ENCODE results near the gene PTPRG.

DNA sequence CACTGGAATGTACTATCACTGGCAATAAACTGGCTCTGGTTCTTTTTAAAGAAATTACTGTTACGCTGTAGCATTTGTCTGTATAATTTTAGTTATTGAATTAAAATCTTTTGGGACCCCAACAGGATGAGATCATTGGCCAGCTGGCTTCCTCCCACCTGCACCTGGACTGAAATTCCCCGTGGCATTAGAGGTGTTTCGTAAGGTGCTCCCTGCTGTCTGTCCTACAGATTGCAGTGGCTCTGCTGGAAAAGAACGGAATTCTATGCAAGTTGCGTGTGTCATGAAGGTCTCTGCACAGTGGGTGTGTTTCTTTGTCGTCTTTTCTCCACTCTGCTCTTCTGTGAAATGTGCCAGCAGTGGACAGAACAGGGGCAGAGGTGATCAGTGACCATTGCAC, 383.4 kb downstream of the PTPRG start:
- no peak for TF ChIP-seq EP300 (IDR thresholded peaks at IDR 0.05)
- TF ChIP-seq CTCF (IDR thresholded peaks at IDR 0.05): no peak
- no peak for TF ChIP-seq POLR2A (IDR thresholded peaks at IDR 0.05)

Data from suprapubic skin (tissue), 3 donors.